GM23338 (cell line): ENCODE measurements around the gene SLC9A3. TPM values are rescaled to one million over a fixed set of nuclear protein-coding genes. Genes with fewer than 3 reads are reported as not detected.

ENCODE experiments used
- ATAC-seq: fragments of 200-7000 bp; cut with Tn5 transposase; 3 replicates; pipeline ENCODE4 v1.9.1; 2020
- DNase-seq: peaks from one replicate; pipeline ENCODE4 v3.0.0-alpha.2; 2015; ENCODE audit warnings: low spot score
- H2AFZ ChIP-seq: fragments of 200-600 bp; sonication (generic); 2 replicates; pipeline ENCODE4 v1.8.0; 2016; ENCODE audit warnings: antibody characterized with exemption, mild to moderate bottlenecking, moderate library complexity
- H3F3A ChIP-seq: fragments of 200-600 bp; sonication (generic); replicated peaks from 2 replicates; pipeline ENCODE4 v1.8.0; 2017; ENCODE audit warnings: antibody characterized with exemption, mixed run types, low read depth
- H3K27ac ChIP-seq: fragments of 200-600 bp; sonication (generic); 2 replicates; pipeline ENCODE4 v1.6.1; 2016; ENCODE audit warnings: low read depth
- H3K27me3 ChIP-seq: fragments of 200-600 bp; sonication (generic); 2 replicates; pipeline ENCODE4 v1.8.0; 2016; ENCODE audit warnings: mild to moderate bottlenecking, mixed run types, moderate library complexity; ENCODE audit not compliant: insufficient read depth
- H3K36me3 ChIP-seq: fragments of 200-600 bp; sonication (generic); 2 replicates; pipeline ENCODE4 v1.8.0; 2016; ENCODE audit warnings: mild to moderate bottlenecking; ENCODE audit not compliant: insufficient read depth
- H3K4me1 ChIP-seq: fragments of 200-600 bp; sonication (generic); 2 replicates; pipeline ENCODE4 v1.8.0; 2016; ENCODE audit warnings: mild to moderate bottlenecking, moderate library complexity; ENCODE audit not compliant: insufficient read depth
- H3K4me2 ChIP-seq: fragments of 200-600 bp; sonication (generic); 2 replicates; pipeline ENCODE4 v1.7.1; 2017; ENCODE audit warnings: mixed run types
- H3K4me3 ChIP-seq: fragments of 200-600 bp; sonication (generic); 2 replicates; pipeline ENCODE4 v1.6.1; 2016; ENCODE audit warnings: mixed run types
- H3K79me2 ChIP-seq: fragments of 200-600 bp; sonication (generic); replicated peaks from 2 replicates; pipeline ENCODE4 v1.8.0; 2017; ENCODE audit warnings: mild to moderate bottlenecking; ENCODE audit not compliant: insufficient read depth
- H3K9me2 ChIP-seq: fragments of 200-600 bp; sonication (generic); 2 replicates; pipeline ENCODE4 v1.8.0; 2017; ENCODE audit not compliant: insufficient read depth
- H4K20me1 ChIP-seq: fragments of 200-600 bp; sonication (generic); replicated peaks from 2 replicates; pipeline ENCODE4 v1.8.0; 2017; ENCODE audit warnings: mild to moderate bottlenecking; ENCODE audit not compliant: insufficient read depth
- H3K27ac Mint-ChIP-seq: 2 replicates; pipeline ENCODE4 v1.8.0; 2020; ENCODE audit warnings: inconsistent platforms, mild to moderate bottlenecking, moderate library complexity, mixed read lengths
- H3K27me3 Mint-ChIP-seq: 3 replicates; pipeline ENCODE4 v1.8.0; 2022; ENCODE audit warnings: low read depth, mild to moderate bottlenecking, moderate library complexity, mixed read lengths, inconsistent platforms; ENCODE audit not compliant: insufficient read depth, poor library complexity
- H3K36me3 Mint-ChIP-seq: 3 replicates; pipeline ENCODE4 v1.8.0; 2021; ENCODE audit warnings: low read depth, mild to moderate bottlenecking, inconsistent platforms, moderate library complexity, mixed read lengths
- H3K4me1 Mint-ChIP-seq: 3 replicates; pipeline ENCODE4 v1.8.0; 2020; ENCODE audit warnings: mild to moderate bottlenecking, inconsistent platforms, mixed read lengths
- H3K4me3 Mint-ChIP-seq: 3 replicates; pipeline ENCODE4 v1.8.0; 2021; ENCODE audit warnings: moderate library complexity, mild to moderate bottlenecking, inconsistent platforms, mixed read lengths
- H3K9me3 Mint-ChIP-seq: 3 replicates; pipeline ENCODE4 v1.8.0; 2020; ENCODE audit warnings: moderate library complexity, mild to moderate bottlenecking, inconsistent platforms, mixed read lengths
- CREB1 ChIP-seq: fragments of 250-450 bp; sonication (Bioruptor Pico); IDR thresholded peaks from 2 replicates; pipeline ENCODE4 v1.5.0; 2020; ENCODE audit warnings: low read depth, mild to moderate bottlenecking, moderate library complexity
- EZH2 ChIP-seq: fragments of 200-600 bp; sonication (generic); IDR thresholded peaks from one replicate; pipeline ENCODE4 v1.8.0; 2017; ENCODE audit warnings: antibody characterized with exemption, mild to moderate bottlenecking, low read depth; ENCODE audit not compliant: unreplicated experiment
- EZH2phosphoT487 ChIP-seq: fragments of 200-600 bp; sonication (generic); IDR thresholded peaks from one replicate; pipeline ENCODE4 v1.8.1; 2018; ENCODE audit warnings: antibody characterized with exemption; ENCODE audit not compliant: unreplicated experiment
- JUNB ChIP-seq: IDR thresholded peaks from one replicate; pipeline ENCODE4 v1.6.1; 2016; ENCODE audit warnings: antibody characterized with exemption; ENCODE audit not compliant: unreplicated experiment
- NANOG ChIP-seq: IDR thresholded peaks from 2 replicates; pipeline ENCODE4 v1.6.1; 2016; ENCODE audit warnings: antibody characterized with exemption, borderline replicate concordance
- POLR2AphosphoS5 ChIP-seq: IDR thresholded peaks from 2 replicates; pipeline ENCODE4 v1.6.1; 2016; ENCODE audit warnings: antibody characterized with exemption, low read depth
- STAT1 ChIP-seq: IDR thresholded peaks from one replicate; pipeline ENCODE4 v1.6.1; 2016; ENCODE audit warnings: antibody characterized with exemption; ENCODE audit not compliant: unreplicated experiment
- ZNF114 ChIP-seq: fragments of 250-450 bp; sonication (Bioruptor Pico); IDR thresholded peaks from 2 replicates; pipeline ENCODE4 v1.5.0; 2020; ENCODE audit warnings: mild to moderate bottlenecking, moderate library complexity
- ZNF331 ChIP-seq: fragments of 250-450 bp; sonication (Bioruptor Pico); IDR thresholded peaks from 2 replicates; pipeline ENCODE4 v1.5.0; 2020; ENCODE audit warnings: low read depth, mild to moderate bottlenecking, moderate library complexity
- polyA plus RNA-seq: library from polyadenylated mRNA; unstranded; fragments of >200 nt; fragmentation: Nextera tagmentation; extraction: Ambion mirVana; gene quantifications from 2 replicates; pipeline ENCODE4 v1.2.1, GENCODE V29; 2016
- total RNA-seq: library from RNA; depleted of rRNA; stranded (reverse); fragments of >200 nt; shearing (Covaris generic); gene quantifications from 2 replicates; pipeline ENCODE4 v1.2.3, GENCODE V29; 2014
- TF ChIP-seq, protein P1 (sequence below): fragments of 250-450 bp; sonication (Bioruptor Pico); IDR thresholded peaks from 2 replicates; pipeline ENCODE4 v1.5.0; 2020; ENCODE audit warnings: mild to moderate bottlenecking, moderate library complexity
- TF ChIP-seq, protein P2 (sequence below): IDR thresholded peaks from 2 replicates; pipeline ENCODE4 v1.6.1; 2016; ENCODE audit warnings: antibody characterized with exemption
- TF ChIP-seq, protein P3 (sequence below), 2 experiments: fragments of 200-600 bp in 1 of 2; sonication (generic) in 1 of 2; conservative IDR thresholded peaks; 2 replicates each; pipeline versions ENCODE4 v1.5.1 to v1.6.1; 2016 to 2017; ENCODE audit warnings: antibody characterized with exemption in 2 of 2, low read depth in 2 of 2, mild to moderate bottlenecking in 2 of 2, moderate library complexity in 1 of 2
- TF ChIP-seq, protein P4 (sequence below): IDR thresholded peaks from one replicate; pipeline ENCODE4 v1.6.1; 2018; ENCODE audit warnings: antibody characterized with exemption; ENCODE audit not compliant: unreplicated experiment

SLC9A3 gene
- total and polyA plus RNA-seq, 2 experiments from 2014 or later = 0.39 to 3.1 TPM

DNA sequence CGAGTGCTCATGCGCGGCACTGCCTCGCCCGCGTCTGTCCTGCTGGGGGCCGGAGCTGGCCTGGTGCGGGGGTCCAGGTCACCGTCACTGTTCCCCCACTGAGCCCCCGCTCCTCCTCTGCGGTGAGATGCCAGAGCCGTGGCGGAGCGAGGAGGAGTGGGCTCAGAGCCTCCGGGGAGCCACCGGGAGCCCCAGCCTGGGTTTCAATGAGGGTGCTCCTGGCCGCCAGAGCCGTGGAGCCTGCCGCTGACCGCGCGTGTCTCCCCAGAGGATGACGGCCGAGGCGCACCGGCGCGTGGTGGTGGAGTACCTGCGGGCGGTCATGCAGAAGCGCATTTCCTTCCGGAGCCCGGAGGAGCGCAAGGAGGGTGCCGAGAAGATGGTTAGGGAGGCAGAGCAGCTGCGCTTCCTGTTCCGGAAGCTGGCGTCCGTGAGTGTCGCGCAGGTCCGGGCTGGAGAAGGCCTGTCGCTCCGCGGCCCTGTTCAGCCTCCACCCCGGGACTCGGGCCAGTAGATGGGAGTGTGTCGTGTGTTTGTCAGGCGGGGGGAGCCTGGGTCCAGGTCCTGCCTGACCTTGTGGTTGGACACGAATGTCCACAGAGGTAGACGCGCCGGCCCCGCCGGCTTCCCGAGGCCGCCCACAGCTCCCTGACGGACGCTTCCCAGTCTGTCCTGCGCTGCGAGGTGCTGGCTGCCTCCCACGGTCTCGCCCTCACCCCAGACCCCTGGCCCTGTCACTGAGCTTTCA lies 59.2 kb downstream of the SLC9A3 start:
- DNase-seq (no peak), ATAC-seq (no peak)
- Mint-ChIP-seq H3K36me3 (peaks cover 19% of the 10 kb centered on the region), H3K27ac (no peak overlapping the region), H3K27me3 (peaks cover 10% of the 10 kb centered on the region), H3K4me1 (no peaks in the 10 kb centered on the region), H3K9me3 (no peaks in the 10 kb centered on the region), H3K4me3 (no peak overlapping the region)
- Histone ChIP-seq H3K4me3 (no peak overlapping the region), H3F3A (no peaks in the 10 kb centered on the region), H3K4me1 (no peaks in the 10 kb centered on the region), H3K9me2 (no peaks in the 10 kb centered on the region), H3K27ac (no peak overlapping the region), H3K4me2 (no peak overlapping the region), H2AFZ (no peak overlapping the region), H3K36me3 (peaks cover 20% of the 10 kb centered on the region; the same call in 1 of the 2 replicates), H3K79me2 (no peaks in the 10 kb centered on the region), H4K20me1 (no peaks in the 10 kb centered on the region), H3K27me3 (no peaks in the 10 kb centered on the region)
- TF ChIP-seq POLR2AphosphoS5 (no peak), EZH2 (no peak), ZNF114 (CRISPR knock-in tag) (no peak), NANOG (no peak), CREB1 (CRISPR knock-in tag) (no peak), JUNB (no peak), ZNF331 (no peak), STAT1 (no peak), EZH2phosphoT487 (no peak)
- TF ChIP-seq, protein P1, sequence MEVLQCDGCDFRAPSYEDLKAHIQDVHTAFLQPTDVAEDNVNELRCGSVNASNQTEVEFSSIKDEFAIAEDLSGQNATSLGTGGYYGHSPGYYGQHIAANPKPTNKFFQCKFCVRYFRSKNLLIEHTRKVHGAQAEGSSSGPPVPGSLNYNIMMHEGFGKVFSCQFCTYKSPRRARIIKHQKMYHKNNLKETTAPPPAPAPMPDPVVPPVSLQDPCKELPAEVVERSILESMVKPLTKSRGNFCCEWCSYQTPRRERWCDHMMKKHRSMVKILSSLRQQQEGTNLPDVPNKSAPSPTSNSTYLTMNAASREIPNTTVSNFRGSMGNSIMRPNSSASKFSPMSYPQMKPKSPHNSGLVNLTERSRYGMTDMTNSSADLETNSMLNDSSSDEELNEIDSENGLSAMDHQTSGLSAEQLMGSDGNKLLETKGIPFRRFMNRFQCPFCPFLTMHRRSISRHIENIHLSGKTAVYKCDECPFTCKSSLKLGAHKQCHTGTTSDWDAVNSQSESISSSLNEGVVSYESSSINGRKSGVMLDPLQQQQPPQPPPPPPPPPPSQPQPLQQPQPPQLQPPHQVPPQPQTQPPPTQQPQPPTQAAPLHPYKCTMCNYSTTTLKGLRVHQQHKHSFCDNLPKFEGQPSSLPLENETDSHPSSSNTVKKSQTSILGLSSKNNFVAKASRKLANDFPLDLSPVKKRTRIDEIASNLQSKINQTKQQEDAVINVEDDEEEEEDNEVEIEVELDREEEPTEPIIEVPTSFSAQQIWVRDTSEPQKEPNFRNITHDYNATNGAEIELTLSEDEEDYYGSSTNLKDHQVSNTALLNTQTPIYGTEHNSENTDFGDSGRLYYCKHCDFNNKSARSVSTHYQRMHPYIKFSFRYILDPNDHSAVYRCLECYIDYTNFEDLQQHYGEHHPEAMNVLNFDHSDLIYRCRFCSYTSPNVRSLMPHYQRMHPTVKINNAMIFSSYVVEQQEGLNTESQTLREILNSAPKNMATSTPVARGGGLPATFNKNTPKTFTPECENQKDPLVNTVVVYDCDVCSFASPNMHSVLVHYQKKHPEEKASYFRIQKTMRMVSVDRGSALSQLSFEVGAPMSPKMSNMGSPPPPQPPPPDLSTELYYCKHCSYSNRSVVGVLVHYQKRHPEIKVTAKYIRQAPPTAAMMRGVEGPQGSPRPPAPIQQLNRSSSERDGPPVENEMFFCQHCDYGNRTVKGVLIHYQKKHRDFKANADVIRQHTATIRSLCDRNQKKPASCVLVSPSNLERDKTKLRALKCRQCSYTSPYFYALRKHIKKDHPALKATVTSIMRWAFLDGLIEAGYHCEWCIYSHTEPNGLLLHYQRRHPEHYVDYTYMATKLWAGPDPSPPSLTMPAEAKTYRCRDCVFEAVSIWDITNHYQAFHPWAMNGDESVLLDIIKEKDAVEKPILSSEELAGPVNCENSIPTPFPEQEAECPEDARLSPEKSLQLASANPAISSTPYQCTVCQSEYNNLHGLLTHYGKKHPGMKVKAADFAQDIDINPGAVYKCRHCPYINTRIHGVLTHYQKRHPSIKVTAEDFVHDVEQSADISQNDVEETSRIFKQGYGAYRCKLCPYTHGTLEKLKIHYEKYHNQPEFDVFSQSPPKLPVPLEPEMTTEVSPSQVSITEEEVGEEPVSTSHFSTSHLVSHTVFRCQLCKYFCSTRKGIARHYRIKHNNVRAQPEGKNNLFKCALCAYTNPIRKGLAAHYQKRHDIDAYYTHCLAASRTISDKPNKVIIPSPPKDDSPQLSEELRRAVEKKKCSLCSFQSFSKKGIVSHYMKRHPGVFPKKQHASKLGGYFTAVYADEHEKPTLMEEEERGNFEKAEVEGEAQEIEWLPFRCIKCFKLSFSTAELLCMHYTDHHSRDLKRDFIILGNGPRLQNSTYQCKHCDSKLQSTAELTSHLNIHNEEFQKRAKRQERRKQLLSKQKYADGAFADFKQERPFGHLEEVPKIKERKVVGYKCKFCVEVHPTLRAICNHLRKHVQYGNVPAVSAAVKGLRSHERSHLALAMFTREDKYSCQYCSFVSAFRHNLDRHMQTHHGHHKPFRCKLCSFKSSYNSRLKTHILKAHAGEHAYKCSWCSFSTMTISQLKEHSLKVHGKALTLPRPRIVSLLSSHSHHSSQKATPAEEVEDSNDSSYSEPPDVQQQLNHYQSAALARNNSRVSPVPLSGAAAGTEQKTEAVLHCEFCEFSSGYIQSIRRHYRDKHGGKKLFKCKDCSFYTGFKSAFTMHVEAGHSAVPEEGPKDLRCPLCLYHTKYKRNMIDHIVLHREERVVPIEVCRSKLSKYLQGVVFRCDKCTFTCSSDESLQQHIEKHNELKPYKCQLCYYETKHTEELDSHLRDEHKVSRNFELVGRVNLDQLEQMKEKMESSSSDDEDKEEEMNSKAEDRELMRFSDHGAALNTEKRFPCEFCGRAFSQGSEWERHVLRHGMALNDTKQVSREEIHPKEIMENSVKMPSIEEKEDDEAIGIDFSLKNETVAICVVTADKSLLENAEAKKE = no peak
- TF ChIP-seq, protein P2, sequence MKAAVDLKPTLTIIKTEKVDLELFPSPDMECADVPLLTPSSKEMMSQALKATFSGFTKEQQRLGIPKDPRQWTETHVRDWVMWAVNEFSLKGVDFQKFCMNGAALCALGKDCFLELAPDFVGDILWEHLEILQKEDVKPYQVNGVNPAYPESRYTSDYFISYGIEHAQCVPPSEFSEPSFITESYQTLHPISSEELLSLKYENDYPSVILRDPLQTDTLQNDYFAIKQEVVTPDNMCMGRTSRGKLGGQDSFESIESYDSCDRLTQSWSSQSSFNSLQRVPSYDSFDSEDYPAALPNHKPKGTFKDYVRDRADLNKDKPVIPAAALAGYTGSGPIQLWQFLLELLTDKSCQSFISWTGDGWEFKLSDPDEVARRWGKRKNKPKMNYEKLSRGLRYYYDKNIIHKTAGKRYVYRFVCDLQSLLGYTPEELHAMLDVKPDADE = no peak
- TF ChIP-seq, protein P3, sequence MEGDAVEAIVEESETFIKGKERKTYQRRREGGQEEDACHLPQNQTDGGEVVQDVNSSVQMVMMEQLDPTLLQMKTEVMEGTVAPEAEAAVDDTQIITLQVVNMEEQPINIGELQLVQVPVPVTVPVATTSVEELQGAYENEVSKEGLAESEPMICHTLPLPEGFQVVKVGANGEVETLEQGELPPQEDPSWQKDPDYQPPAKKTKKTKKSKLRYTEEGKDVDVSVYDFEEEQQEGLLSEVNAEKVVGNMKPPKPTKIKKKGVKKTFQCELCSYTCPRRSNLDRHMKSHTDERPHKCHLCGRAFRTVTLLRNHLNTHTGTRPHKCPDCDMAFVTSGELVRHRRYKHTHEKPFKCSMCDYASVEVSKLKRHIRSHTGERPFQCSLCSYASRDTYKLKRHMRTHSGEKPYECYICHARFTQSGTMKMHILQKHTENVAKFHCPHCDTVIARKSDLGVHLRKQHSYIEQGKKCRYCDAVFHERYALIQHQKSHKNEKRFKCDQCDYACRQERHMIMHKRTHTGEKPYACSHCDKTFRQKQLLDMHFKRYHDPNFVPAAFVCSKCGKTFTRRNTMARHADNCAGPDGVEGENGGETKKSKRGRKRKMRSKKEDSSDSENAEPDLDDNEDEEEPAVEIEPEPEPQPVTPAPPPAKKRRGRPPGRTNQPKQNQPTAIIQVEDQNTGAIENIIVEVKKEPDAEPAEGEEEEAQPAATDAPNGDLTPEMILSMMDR (conservative IDR thresholded peaks at IDR 0.05; ENCODE audit: low read depth in 2 of 2) = no peak
- TF ChIP-seq, protein P4, sequence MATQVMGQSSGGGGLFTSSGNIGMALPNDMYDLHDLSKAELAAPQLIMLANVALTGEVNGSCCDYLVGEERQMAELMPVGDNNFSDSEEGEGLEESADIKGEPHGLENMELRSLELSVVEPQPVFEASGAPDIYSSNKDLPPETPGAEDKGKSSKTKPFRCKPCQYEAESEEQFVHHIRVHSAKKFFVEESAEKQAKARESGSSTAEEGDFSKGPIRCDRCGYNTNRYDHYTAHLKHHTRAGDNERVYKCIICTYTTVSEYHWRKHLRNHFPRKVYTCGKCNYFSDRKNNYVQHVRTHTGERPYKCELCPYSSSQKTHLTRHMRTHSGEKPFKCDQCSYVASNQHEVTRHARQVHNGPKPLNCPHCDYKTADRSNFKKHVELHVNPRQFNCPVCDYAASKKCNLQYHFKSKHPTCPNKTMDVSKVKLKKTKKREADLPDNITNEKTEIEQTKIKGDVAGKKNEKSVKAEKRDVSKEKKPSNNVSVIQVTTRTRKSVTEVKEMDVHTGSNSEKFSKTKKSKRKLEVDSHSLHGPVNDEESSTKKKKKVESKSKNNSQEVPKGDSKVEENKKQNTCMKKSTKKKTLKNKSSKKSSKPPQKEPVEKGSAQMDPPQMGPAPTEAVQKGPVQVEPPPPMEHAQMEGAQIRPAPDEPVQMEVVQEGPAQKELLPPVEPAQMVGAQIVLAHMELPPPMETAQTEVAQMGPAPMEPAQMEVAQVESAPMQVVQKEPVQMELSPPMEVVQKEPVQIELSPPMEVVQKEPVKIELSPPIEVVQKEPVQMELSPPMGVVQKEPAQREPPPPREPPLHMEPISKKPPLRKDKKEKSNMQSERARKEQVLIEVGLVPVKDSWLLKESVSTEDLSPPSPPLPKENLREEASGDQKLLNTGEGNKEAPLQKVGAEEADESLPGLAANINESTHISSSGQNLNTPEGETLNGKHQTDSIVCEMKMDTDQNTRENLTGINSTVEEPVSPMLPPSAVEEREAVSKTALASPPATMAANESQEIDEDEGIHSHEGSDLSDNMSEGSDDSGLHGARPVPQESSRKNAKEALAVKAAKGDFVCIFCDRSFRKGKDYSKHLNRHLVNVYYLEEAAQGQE = no peak
